Gastroesophageal sphincter (tissue), 3 donors: Measurements from ENCODE around the gene FANCI.

Experiments used
- CTCF ChIP-seq, 4 experiments: fragments of 200-600 bp in 2 of 4; fragments of 450-650 bp in 2 of 4; sonication (generic) in 1 of 4; IDR thresholded peaks; one replicate each; pipeline ENCODE4 v1.5.1; 2017 to 2019; ENCODE audit warnings: antibody characterized with exemption in 4 of 4, mild to moderate bottlenecking in 2 of 4, moderate library complexity in 2 of 4
- POLR2A ChIP-seq, 2 donors: fragments of 450-650 bp; IDR thresholded peaks; one replicate each; pipeline ENCODE4 v1.6.1; 2017; ENCODE audit warnings: antibody characterized with exemption in 2 of 2, mild to moderate bottlenecking in 2 of 2, moderate library complexity in 1 of 2
- POLR2AphosphoS5 ChIP-seq: sonication (generic); formaldehyde crosslinking; IDR thresholded peaks from one replicate; pipeline ENCODE4 v1.6.1; 2017; ENCODE audit warnings: antibody characterized with exemption

GRCh38 chr15:89316504-89316903, 72.7 kb downstream of the FANCI start:
- TF ChIP-seq POLR2A (IDR thresholded peaks at IDR 0.05) = no peak
- no peak for TF ChIP-seq CTCF (IDR thresholded peaks at IDR 0.05)
- no peak for TF ChIP-seq POLR2AphosphoS5
